Limb (tissue), 2 donors: ENCODE data around the gene SMARCD1.

Experiments used
- DNase-seq, 2 donors: peaks; one replicate each; pipeline ENCODE4 v3.0.0-alpha.2; 2016; ENCODE audit errors: extremely low spot score in 2 of 2

Gene SMARCD1

DNA sequence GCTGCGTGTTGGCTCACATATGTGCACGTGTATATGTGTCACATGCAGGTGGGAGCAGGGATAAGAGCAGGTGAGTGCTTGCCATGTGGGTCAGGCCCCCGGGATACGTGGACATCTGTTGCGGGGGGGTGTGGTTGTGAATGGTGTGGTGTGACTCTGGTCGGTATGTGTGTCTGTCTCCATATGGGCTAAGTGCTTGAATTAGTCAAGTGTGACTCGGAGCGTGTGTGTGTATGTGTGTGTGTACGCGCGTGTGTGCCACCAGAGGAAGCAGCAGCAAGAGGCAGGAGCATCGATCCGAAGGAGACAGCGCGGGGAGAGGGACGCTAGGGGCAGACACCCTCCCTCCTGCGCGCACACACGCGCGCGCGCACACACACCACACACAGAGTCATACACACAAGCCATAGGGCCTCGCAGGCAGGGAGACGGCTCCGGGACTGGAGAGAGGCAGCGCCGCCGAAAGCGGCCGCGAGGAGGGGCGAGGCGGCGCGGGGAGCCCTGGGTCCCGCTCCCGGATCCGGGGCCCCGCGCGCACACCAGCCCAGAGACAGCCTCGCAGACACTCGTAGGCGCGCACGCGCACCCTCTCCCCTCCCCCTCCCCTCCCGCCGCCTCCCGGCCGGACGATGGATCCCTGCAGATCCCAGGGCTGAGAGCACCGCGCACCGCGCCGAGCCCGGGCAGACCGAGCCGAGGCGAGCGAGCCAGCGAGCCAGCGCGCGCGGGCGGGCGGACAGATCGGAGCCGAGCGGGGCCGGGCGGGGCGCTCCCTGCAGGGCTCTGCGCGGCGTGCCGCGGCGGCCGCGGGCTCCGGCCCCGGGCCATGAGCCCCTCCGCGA is 27.9 kb upstream of the SMARCD1 start, which contains the start of gene ASIC1:
Gene ASIC1, plus strand, starts transcription at position 597 of the 842 bp plus-strand sequence. CDS start 1,171 bp downstream, outside the sequence.
- DNase-seq: peak; percentile 58 to 89

DNA sequence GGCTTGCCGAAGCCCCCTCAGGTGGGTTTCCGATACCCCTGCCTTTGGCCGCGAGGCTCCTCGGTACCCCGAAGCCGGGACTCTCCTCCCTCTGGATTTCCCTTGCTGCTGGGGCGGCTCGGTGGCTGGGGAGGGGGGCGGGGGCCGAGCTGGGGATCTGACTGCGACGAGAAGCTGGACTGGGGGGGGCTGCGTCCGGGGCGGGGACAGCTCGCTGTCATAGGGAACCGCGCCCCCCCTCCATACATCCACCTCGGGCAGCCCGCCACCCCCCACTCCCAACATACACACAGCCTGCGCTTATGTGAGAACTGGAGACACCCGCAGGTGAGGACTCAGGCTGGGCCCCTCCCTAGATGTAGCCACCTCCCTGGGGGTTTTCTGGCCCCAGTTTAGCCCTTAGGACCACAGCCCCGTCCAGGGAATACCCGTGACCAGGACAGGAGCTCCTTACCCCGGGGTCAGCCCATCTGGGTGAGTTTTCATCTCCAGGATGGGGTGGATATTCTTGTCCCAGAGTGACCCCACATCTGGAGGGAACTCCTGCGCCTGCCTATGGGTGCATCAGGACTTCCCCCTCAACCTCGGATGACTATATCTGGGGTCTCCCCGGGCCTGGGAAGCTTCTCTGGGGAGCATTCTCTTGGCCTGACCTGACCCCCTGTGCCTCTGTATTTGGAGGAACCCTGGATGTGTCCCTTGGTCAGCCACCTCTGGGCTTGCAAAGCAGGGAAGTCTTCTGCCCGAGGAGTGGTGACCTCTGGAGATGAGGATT is 27.1 kb upstream of the SMARCD1 start:
- DNase-seq: peak in 1 of 2 donors; percentile 57

DNA sequence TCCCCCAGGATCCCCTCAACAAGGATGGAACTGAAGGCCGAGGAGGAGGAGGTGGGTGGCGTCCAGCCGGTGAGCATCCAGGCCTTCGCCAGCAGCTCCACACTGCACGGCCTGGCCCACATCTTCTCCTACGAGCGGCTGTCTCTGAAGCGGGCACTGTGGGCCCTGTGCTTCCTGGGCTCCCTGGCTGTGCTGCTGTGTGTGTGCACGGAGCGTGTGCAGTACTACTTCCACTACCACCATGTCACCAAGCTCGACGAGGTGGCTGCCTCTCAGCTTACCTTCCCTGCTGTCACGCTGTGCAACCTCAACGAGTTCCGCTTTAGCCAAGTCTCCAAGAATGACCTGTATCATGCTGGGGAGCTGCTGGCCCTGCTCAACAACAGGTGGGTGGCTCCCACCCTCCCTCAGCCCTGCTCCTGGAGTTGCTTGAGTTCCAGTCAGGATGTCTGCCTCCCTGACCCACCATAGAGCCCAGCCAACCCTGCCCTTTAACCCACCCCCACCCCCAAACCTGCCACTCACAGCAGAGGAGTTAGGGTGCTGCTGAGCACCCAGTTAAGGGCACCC is 26.3 kb upstream of the SMARCD1 start:
- DNase-seq: no peak

DNA sequence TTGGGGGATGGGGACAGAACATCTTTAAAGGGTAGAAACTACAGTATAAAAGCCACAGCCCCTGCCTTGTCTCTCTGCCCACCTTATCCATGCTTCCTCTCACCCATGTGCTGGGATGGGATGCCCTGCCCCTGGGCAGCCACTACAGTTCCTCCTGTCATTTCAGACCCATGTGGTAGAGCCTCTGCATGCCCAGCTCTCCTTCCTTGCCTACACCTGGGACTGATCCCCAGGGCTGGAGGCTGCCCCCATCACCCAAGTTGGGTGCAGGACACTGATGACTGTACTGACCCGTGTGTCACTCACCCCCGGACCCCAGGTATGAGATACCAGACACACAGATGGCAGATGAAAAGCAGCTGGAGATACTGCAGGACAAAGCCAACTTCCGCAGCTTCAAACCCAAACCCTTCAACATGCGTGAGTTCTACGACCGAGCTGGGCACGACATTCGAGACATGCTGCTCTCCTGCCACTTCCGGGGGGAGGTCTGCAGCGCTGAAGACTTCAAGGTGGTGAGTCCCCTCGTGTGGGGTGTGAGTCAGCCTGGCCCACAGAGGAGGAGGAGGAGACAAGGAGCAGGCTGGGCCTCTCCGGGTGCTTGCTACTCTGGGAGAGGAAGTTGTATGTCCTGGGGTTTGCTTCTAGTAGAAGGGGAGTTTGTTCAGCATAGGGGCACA is 25.6 kb upstream of the SMARCD1 start:
- no peak for DNase-seq

DNA sequence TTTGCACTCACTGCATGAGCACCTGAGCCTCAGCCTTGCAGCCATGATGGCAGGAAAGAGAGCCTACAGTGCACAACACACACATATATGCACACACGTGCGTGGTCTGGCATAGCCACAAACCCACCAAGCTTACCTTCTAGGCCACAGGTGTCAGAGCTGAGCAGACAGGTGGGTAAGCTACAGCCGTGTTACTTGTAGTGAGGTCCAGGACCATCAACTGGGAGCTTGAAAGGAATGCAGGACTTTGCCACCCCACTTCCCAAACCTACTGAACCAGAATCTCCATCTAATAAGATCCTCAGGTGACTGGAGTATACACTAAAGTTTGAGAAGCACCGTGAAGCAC is 25.0 kb upstream of the SMARCD1 start:
- DNase-seq: no peak

DNA sequence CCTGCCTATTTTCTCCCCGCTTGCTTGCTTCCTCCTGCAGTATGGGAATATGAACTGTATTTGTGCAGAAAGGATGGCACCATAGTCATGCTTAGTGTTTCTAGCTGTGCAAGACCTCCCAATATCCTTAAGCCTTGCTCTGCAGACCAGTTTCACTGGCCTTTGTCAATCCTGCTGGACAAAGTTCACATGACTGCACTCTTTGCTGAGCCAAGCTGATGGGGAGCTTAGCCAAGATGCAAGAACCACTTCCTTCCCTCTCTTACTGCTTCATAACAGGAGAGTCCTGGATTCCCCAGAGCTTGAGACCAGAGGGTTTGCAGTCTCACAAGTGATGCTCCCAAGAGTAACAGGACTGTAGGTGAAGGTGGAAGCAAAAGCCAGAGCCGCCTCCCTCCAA is 24.0 kb upstream of the SMARCD1 start:
- DNase-seq: no peak

DNA sequence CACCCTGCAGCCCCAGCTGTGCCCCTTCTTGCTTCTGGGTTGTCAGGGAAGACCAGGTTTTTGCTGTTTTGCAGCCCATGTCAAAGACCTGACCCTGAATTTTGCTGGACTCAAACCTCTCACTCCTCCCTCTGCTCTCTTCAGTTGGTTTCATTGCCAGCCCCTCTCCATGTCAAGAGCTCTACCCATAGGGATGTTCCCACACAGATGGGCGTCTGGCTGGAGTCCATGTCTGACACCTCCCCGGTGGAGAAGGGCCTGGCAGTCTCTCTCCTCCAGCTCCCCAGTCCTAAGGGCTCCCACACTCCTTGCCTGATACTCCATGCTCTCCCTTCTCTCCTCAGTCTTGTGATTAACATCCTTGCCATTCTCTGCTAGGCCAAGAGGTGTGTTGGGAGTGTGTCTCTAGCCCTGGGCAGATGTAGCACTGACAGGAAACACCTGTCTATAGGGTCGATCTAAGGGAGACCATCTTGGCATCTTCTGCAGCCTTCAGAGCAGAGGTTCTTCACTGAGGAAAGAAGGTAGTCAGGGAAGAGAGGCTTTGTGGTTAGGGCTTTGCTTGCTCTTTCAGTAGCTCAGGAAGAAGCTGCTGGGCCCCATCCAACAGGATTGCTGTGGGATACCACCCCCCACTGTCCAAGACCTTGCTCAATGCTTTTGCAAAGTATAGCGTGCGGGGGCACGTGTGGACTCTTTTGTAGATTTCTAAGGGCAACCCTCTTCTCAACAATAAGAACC is 23.0 kb upstream of the SMARCD1 start:
- DNase-seq: no peak

DNA sequence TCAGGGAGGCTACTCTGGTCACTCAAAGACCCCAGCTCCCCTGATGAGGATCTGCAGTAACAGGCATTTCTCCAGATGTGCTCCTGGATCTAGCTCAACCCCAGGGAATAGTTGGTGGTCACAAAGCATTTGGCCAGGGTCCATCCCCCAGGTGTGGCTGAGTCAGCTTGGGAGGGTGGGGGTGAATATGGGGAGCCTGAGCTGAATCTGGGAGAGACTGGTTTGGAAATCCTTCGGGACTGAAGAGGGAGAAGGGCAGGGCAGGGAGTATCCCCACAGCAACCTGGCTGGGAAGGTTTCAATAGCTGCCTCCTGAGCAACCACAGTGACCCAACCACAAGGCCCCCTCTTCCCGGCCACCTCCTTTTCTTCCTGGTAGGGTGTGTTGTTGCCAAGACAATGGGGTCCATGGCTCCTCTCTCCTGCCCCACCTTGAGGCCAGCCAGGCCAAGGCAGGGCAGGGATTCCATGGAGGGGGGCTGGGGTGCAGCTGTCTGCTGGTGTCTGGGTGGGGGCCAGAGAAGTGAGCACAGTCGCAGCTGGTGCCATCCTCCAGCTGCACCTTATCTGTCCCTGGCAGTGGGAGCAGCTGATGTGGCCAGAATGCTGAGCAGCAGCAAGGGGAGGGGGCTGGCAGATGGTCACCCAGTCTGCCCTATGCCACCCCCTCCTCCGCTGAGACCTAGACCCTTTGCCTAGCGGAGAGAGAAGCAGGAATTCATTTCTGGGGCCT is 22.2 kb upstream of the SMARCD1 start:
- peak; percentile 36 to 50 for DNase-seq

DNA sequence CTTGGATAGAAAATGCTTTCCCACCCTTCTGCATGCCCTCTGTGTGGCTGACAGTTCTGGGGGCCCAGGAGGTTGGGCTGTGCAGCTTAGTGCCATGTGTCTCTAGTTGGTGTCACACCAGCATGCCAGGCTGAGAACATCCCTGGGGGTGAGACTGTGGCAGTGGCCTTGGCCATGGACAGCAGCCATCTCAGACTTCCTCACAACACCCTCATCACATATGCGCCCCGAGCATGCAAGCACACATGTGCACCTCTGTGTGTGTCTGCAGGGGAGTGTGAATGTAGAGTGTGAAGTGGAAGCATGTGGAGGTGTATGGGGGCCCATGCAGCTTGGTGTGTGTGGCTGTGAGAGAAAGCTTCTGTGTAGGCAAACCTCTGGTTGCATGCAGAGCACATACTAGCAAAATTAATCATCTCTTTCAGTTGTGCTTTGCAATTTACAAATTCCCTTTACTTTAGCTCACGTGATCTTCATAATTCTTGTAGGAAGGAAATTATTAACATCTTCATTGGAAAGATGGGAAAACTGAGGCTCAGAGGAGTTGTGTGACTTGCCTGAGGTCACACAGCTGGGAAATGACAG is 19.3 kb upstream of the SMARCD1 start:
- no peak for DNase-seq

DNA sequence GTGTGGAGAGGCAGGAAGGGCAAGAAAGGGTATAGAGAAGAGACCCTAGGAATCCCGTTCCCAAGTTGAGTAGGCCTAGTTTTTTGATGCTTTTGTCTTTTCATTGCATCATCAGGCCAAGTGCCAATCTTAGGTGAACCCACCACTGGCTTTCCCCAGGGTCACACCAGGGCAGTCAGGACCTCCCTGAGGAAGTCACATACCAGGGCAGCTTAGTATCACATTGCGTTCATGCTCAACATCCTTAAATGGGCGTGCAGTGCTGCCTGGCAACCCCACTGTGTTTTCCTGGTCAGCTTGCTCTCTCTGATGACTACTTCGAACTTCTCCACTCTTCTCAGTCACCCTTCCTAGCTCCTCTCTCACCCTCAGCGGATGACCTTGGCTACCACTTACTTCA is 18.7 kb upstream of the SMARCD1 start:
- no peak for DNase-seq

DNA sequence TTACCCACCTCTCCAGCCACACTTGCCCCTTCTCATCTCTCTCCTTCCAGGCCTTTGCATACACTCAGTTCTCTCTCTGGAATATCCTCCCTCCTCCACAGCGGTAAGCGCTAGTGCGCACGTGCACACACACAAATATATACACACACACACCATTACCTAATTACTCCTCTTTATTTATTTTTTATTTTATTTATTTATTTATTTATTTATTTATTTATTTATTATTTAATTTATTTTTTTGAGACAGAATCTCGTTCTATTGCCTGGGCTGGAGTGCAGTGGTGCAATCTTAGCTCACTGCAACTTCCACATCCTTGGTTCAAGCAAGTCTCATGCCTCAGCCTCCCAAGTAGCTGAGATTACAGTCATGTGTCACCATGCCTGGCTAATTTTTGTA is 16.1 kb upstream of the SMARCD1 start:
- DNase-seq: no peak

DNA sequence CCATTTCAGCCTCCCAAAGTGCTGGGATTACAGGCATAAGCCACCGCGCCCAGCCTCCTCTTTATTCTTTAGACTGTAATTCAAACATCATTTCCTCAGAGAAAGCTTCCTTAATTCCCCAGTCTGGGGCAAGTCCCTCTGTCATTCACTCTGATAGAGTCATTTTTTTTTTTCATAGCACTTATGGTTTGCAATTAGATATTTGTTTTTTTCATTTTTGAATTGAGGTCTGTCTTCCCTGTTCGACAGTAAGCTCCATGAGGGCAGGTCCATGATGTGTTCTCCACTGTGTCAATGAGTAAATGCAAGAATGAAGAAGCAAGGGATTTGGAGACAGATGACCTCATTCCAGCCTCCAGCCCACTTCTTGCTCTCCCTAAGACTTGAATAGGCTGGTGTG is 15.6 kb upstream of the SMARCD1 start:
- no peak for DNase-seq

DNA sequence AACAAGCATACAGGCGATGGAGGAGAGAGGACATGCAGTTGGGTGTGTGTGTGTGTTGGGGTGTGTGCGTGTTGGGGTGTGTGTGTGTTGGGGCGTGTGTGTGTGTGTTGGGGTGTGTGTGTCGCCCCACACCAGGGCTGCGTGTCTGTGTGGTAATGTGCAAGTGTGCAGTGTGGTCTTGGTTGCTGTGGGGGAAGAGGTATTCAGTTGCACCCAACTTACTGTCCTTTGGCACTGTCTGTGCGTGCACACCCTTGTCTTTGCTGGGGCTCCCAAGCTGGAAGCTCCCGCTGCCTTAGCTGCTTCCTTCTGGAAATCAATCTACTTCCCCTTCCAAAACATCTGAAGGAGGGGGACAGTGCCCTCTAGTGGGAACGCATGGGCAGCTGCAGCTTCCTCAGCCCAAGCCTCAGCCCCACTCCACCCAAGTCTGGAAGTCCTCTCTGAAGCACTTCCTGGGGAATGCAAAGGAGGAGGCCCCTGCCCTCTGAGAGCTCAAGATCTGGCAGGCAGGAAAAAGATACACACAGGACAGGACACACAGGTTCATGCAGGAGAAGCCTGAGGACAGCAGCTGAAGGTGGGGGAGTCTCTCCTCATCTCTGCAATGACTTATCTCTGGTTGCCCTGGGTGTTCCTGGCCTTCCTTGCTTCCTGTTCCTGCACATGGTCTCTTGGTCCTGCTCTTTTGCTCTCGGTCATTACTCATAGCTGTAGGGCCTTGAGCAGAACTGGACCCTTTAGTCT is 14.7 kb upstream of the SMARCD1 start:
- peak; percentile 87 to 88 for DNase-seq

DNA sequence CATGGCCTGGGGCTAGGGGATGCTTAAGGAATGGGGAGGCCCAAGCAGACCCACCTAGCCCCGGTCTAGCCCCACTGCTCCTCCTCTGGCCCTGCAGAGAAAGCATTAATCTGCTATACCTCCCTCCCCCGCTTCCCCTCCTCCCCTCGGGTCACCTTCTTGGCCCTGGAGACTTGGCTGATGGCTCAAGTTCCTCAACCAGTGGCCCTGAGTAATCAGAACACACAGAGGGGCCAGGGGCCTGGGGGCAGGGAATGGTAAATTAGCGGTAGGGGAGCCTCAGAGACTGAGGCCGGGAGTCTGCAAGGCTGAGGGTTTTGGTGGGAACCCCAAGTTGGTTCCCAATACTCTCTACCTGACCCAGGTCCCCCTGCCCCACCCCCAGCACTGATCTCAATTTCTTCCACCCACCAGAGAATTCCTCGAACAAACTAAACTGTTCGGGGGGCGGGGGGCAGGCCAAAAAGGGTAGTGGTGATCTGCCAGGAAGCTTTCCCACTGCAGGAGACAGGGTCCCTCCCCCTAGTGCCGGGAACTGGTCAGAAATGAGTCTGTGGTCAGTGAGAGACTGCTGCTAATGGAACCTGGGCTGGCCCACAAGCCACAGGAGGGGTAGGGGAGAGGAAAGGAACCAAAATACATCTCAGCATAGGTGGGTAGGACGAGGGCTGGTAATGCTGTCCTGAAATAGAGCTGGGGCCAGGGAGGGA is 12.8 kb upstream of the SMARCD1 start:
- peak in 1 of 2 donors; percentile 49 for DNase-seq

DNA sequence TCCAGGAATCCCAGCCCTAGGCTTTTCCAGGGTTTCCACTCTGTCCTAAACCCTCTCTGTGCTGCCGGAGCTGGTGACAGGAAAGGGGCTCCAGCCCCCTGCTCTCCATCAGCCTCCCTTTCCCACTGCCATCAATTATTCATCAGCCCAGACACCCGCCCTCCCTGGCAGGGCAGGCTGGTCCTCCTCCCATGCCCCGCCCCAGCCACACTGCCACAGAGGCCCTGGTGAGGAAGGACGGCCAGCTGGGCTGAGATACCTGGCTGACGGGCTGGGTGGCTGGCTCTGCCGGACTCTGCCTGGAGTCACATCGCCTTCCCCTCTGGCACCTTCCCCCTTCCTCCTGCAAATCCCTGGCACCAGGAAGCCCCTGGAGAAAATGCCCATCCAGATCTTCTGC is 11.9 kb upstream of the SMARCD1 start:
- DNase-seq: no peak

DNA sequence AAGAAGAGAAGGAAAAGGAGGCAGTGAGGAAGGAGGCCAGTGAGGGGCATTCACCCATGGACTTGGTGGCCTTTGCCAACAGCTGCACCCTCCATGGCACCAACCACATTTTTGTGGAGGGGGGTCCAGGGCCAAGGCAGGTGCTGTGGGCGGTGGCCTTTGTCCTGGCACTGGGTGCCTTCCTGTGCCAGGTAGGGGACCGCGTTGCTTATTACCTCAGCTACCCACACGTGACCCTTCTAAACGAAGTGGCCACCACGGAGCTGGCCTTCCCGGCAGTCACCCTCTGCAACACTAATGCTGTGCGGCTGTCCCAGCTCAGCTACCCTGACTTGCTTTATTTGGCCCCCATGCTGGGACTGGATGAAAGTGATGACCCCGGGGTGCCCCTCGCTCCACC is 11.4 kb upstream of the SMARCD1 start:
- DNase-seq: no peak

DNA sequence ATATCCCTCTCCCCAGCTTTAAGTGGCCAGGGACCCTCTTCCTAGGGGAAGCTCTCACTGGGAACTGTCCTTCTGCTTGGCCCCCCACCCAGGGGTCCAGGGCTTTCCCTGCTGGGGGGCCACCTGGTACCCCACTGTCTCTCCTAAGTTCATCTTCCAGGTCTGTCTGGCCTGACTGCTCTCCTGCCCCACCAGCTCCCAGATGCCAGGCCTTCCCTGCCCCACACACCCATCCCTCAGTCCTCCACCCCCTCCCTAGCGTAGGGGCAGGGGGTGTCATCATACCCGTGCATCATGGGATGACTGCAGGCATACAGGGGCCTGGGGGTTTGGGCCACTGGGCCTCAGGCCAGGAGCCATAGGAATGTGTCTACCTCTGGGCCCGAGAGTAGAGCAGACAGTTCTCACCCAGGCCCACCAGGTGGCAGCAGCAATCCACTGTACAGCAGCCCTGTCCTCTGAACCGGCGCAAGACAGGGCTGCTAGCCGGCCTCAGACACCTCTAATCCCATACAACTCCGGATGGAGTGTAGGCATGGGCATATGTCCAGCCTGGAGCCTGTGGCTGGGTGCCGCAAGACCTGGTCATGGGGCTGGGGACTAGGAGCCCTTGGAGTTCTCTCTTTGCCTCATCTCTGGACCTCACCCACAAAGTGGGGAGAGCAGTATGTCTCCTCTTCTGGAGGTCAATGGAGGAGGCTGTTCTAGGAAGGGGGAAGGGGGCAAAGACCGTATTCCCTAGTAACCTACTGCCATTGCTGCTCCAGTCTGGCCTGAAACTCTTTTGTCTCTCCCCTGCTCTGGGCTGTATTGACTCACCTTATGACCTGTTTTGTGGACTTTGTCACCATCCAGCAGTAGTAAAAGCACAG is 10.0 kb upstream of the SMARCD1 start:
- DNase-seq: peak; percentile 77 to 91

DNA sequence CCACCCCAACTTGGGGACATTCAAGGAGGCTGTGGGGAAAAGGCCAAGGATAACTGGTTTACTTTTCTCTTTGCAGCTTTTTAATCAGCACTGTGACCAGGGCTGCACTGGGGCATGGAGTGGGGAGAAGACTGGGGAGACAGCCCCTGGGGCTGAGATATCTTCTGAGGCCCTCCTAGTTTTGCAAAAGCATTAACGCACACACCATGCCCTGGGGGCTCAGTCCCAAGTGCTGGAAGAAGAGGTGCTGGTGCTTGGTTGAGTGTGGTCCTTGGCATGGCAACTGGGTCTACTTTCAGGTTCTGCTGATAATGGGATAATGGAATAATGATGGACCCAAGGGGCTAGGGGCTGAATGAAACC is 9.4 kb upstream of the SMARCD1 start:
- DNase-seq: no peak
